Panc1 (cell line): Measurements from ENCODE around the gene MMP15. TPM values are rescaled to one million over a fixed set of nuclear protein-coding genes. Genes with fewer than 3 reads are reported as not detected.
A peak's percentile ranks its signal among the peaks of the same experiment; 100 is the strongest.

Source experiments
- ATAC-seq: fragments of 200-7000 bp; cut with Tn5 transposase; 2 replicates; pipeline ENCODE4 v1.9.1; 2020; ENCODE audit warnings: mild to moderate bottlenecking, moderate library complexity
- Bru-seq: library from RNA; stranded (reverse); fragments of 400-500 nt; gene quantifications from one replicate; lab custom pipeline; 2021; lab: Mats Ljungman, UMichigan
- BruChase-seq, 2 experiments: library from RNA; stranded (reverse); fragments of 400-500 nt; gene quantifications; one replicate each; lab custom pipeline; 2021; lab: Mats Ljungman, UMichigan
- BruUV-seq: library from RNA; stranded (reverse); fragments of 400-500 nt; replicated peaks from 2 replicates; lab custom pipeline; 2021; lab: Mats Ljungman, UMichigan
- CTCF ChIA-PET: fragments of 300-600 bp; sonication (Branson Sonifier 250); formaldehyde crosslinking; loops from one replicate; lab custom pipeline; 2022; ENCODE audit warnings: antibody characterized with exemption; lab: Charles Lee
- POLR2A ChIA-PET: fragments of 300-600 bp; sonication (Branson Sonifier 250); formaldehyde crosslinking; loops from one replicate; lab custom pipeline; 2022; ENCODE audit warnings: antibody characterized with exemption; lab: Charles Lee
- DNase-seq: peaks from one replicate; pipeline ENCODE4 v3.0.0-alpha.2; 2010; ENCODE audit warnings: low read depth, low spot score
- H3K27ac ChIP-seq: 2 replicates; pipeline ENCODE4 v1.5.1; 2011; ENCODE audit warnings: mild to moderate bottlenecking, low read length, inconsistent platforms
- H3K27me3 ChIP-seq: fragments of 200-500 bp; sonication (Bioruptor generic); 2 replicates; pipeline ENCODE4 v1.6.0; 2014; ENCODE audit warnings: low read length, inconsistent platforms; ENCODE audit not compliant: control insufficient read depth, insufficient read depth
- H3K36me3 ChIP-seq: fragments of 200-500 bp; sonication (Bioruptor generic); 2 replicates; pipeline ENCODE4 v1.5.1; 2014; ENCODE audit warnings: inconsistent platforms, mild to moderate bottlenecking, low read length, moderate library complexity; ENCODE audit not compliant: control insufficient read depth, insufficient read depth
- H3K4me1 ChIP-seq: 2 replicates; pipeline ENCODE4 v1.5.1; 2011; ENCODE audit warnings: inconsistent platforms, mild to moderate bottlenecking, low read length, moderate library complexity; ENCODE audit not compliant: control insufficient read depth, insufficient read depth
- H3K4me3 ChIP-seq, 2 experiments: 2 replicates each; pipeline ENCODE4 v1.5.1; 2011 to 2012; ENCODE audit warnings: low read depth in 2 of 2, low read length in 2 of 2, mild to moderate bottlenecking in 2 of 2, inconsistent platforms in 1 of 2, moderate library complexity in 1 of 2
- H3K9me3 ChIP-seq: fragments of 200-500 bp; sonication (Bioruptor generic); 2 replicates; pipeline ENCODE4 v1.5.1; 2014; ENCODE audit warnings: low read depth, mild to moderate bottlenecking, inconsistent platforms, low read length, moderate library complexity; ENCODE audit not compliant: control insufficient read depth, insufficient read depth
- CTCF ChIP-seq: fragments of 450-650 bp; IDR thresholded peaks from 2 replicates; pipeline ENCODE4 v1.5.1; 2017; ENCODE audit warnings: mild to moderate bottlenecking
- POLR2AphosphoS5 ChIP-seq: IDR thresholded peaks from 2 replicates; pipeline ENCODE4 v1.6.1; 2012; ENCODE audit warnings: mild to moderate bottlenecking, low read depth, low read length, moderate library complexity
- REST ChIP-seq, 2 experiments: IDR thresholded peaks; 2 replicates each; pipeline ENCODE4 v1.6.1; 2011 to 2012; ENCODE audit warnings: low read depth in 2 of 2, control low read depth in 1 of 2, low read length in 1 of 2, mild to moderate bottlenecking in 1 of 2, moderate library complexity in 1 of 2; ENCODE audit not compliant: insufficient read depth in 1 of 2
- SIN3A ChIP-seq: IDR thresholded peaks from 2 replicates; pipeline ENCODE4 v1.6.1; 2012; ENCODE audit warnings: low read depth, mild to moderate bottlenecking, low read length, moderate library complexity, borderline replicate concordance; ENCODE audit not compliant: insufficient read depth
- TCF7L2 ChIP-seq: IDR thresholded peaks from 2 replicates; pipeline ENCODE4 v1.6.1; 2011; ENCODE audit warnings: mild to moderate bottlenecking, low read depth, low read length, inconsistent platforms
- in situ Hi-C: cut with HindIII; loops from 2 replicates; pipeline ENCODE4 v1.10.0; 2016; ENCODE audit warnings: low sequenced_read_pairs, low pct_unique_long_range_greater_than_20kb
- intact Hi-C: fragments of 100-400 bp; cut with micrococcal nuclease; formaldehyde crosslinking; loops from one replicate; pipeline ENCODE4 v1.10.0; 2022; ENCODE audit not compliant: unreplicated experiment
- long read RNA-seq: library from polyadenylated mRNA; unstranded; transcript quantifications from one replicate; pipeline ENCODE4 v2.0.0, GENCODE V29; 2021; ENCODE audit not compliant: unreplicated experiment
- polyA plus RNA-seq: library from polyadenylated mRNA; unstranded; fragments of >200 nt; gene quantifications from one replicate; pipeline ENCODE4 v1.2.1, GENCODE V29; 2012; ENCODE audit warnings: missing spikeins; ENCODE audit not compliant: insufficient read length
- total RNA-seq: library from RNA; stranded (reverse); gene quantifications from one replicate; pipeline ENCODE4 v1.2.1, GENCODE V29; 2021; ENCODE audit not compliant: unreplicated experiment

MMP15 gene
- total RNA-seq (10.9 TPM), Bru-seq, nascent RNA (percentile 30 among the genes with signal in this experiment), BruChase-seq, experiment 1, labeled RNA remaining after a 2-hour chase (percentile 36 among the genes with signal in this experiment), BruChase-seq, experiment 2, labeled RNA remaining after a 6-hour chase (percentile 49 among the genes with signal in this experiment)
- polyA plus RNA-seq = 14.9 TPM
- long read RNA-seq, partial matches to known transcripts = 6 of 7 reads
- long read RNA-seq, other reads (novel, unspliced or antisense) = 1 of 7 reads

- peaks cover 10% of the 10 kb centered on the region; the same call in 1 of the 2 replicates for H3K4me1 ChIP-seq
- in situ Hi-C loops (no loop called here), intact Hi-C loops (loop anchor here (2.0 kb wide), 1 partner anchor 103 kb away; the partner anchor contains the start of gene CFAP20)
- H3K27ac ChIP-seq = peak within 1 kb of the TSS; percentile 48; the same call in 1 of the 2 replicates
- H3K4me3 ChIP-seq = peak within 1 kb of the TSS; percentile 53 to 62
- POLR2A ChIA-PET = interaction anchor here (0.7 to 1.2 kb wide), 3 partner anchors 104 to 135 kb away, joined by 4 to 14 read pairs (median 8); partner anchors contain the start of gene CFAP20
- ATAC-seq = peak; percentile 79
- H3K27me3 ChIP-seq = no peaks in the 10 kb centered on the region
- H3K9me3 ChIP-seq = no peaks in the 10 kb centered on the region
- no peaks in the 10 kb centered on the region; the same call in 1 of the 2 replicates for H3K36me3 ChIP-seq
- TF ChIP-seq POLR2AphosphoS5 (no peak), CTCF (no peak), TCF7L2 (no peak), REST (IDR thresholded peaks at IDR 0.05; ENCODE audit: insufficient read depth in 1 of 2, low read depth in 2 of 2, low read length in 1 of 2) (no peak), SIN3A (no peak)
- no TSS peak for BruUV-seq
- DNase-seq = no peak
- CTCF ChIA-PET = no interaction called here
These were observed at the start of gene MMP15 for GRCh38 chr16:58025351-58026138. MMP15 (plus strand) TSS chr16:58025754; CDS start chr16:58026351, 597 bp downstream.

GRCh38 chr16:57976331-57976796 lies 49.2 kb upstream of the MMP15 start:
- ATAC-seq = no peak
- TF ChIP-seq TCF7L2 = no peak
- no peak for TF ChIP-seq CTCF
- no peak for TF ChIP-seq SIN3A
- TF ChIP-seq POLR2AphosphoS5 = no peak
- no peak for TF ChIP-seq REST (IDR thresholded peaks at IDR 0.05; ENCODE audit: insufficient read depth in 1 of 2, low read depth in 2 of 2, low read length in 1 of 2)
- BruUV-seq = no TSS peak
- DNase-seq = no peak
- Histone ChIP-seq H3K36me3 (no peaks in the 10 kb centered on the region), H3K4me3 (no peak overlapping the region), H3K4me1 (no peaks in the 10 kb centered on the region), H3K27ac (no peak overlapping the region), H3K9me3 (no peaks in the 10 kb centered on the region), H3K27me3 (no peaks in the 10 kb centered on the region)
- in situ Hi-C loops (no loop called here), intact Hi-C loops (no loop called here)
- POLR2A ChIA-PET = no interaction called here
- CTCF ChIA-PET = no interaction called here
